ENCODE results near the gene ZGLP1.
A peak's percentile ranks its signal among the peaks of the same experiment; 100 is the strongest.

- TF ChIP-seq CTCF (IDR thresholded peaks at IDR 0.05 in 8 of 11, conservative IDR thresholded peaks at IDR 0.05 in 3 of 11) (no peak), POLR2AphosphoS5 (IDR thresholded peaks at IDR 0.05) (peak in 1 of 3 donors; percentile 12)
Observed at GRCh38 chr19:10320602-10321416, 11.2 kb upstream of the ZGLP1 start.
